Gastroesophageal sphincter (tissue), 4 donors: ENCODE measurements around the gene ABRACL. TPM values are rescaled to one million over a fixed set of nuclear protein-coding genes. Genes with fewer than 3 reads are reported as not detected.

ENCODE experiments used
- ATAC-seq: fragments of 150-250 bp; one replicate; pipeline ENCODE4 v1.9.1; 2016; ENCODE audit warnings: mild to moderate bottlenecking, moderate library complexity
- H3K27ac ChIP-seq, 4 donors: fragments of 200-600 bp; sonication (generic) in 3 of 4; 1 replicate in 3 of 4; 2 replicates in 1 of 4; pipeline ENCODE4 v1.5.1; 2016 to 2019
- H3K27me3 ChIP-seq: fragments of 200-600 bp; sonication (generic); one replicate; pipeline ENCODE4 v1.5.1; 2019
- H3K36me3 ChIP-seq, 2 donors: fragments of 200-600 bp; sonication (generic); one replicate each; pipeline ENCODE4 v1.5.1; 2019; ENCODE audit warnings: control low read depth in 1 of 2
- H3K4me1 ChIP-seq, 3 donors: fragments of 200-600 bp; sonication (generic); 1 replicate in 2 of 3; 2 replicates in 1 of 3; pipeline ENCODE4 v1.5.1; 2016 to 2019; ENCODE audit warnings: control low read depth in 2 of 3
- H3K4me3 ChIP-seq, 2 donors: fragments of 200-600 bp; sonication (generic); one replicate each; pipeline ENCODE4 v1.5.1; 2019; ENCODE audit warnings: mild to moderate bottlenecking in 1 of 2, moderate library complexity in 1 of 2
- H3K9me3 ChIP-seq, 3 donors: fragments of 200-600 bp; sonication (generic); one replicate each; pipeline ENCODE4 v1.5.1; 2017 to 2019; ENCODE audit warnings: control low read depth in 2 of 3
- CTCF ChIP-seq, 4 experiments: fragments of 200-600 bp in 2 of 4; fragments of 450-650 bp in 2 of 4; sonication (generic) in 1 of 4; IDR thresholded peaks; one replicate each; pipeline ENCODE4 v1.5.1; 2017 to 2019; ENCODE audit warnings: antibody characterized with exemption in 4 of 4, mild to moderate bottlenecking in 2 of 4, moderate library complexity in 2 of 4
- EP300 ChIP-seq: sonication (generic); formaldehyde crosslinking; IDR thresholded peaks from one replicate; pipeline ENCODE4 v1.6.1; 2017; ENCODE audit warnings: antibody characterized with exemption, mild to moderate bottlenecking
- POLR2A ChIP-seq, 2 donors: fragments of 450-650 bp; IDR thresholded peaks; one replicate each; pipeline ENCODE4 v1.6.1; 2017; ENCODE audit warnings: antibody characterized with exemption in 2 of 2, mild to moderate bottlenecking in 2 of 2, moderate library complexity in 1 of 2
- POLR2AphosphoS5 ChIP-seq: sonication (generic); formaldehyde crosslinking; IDR thresholded peaks from one replicate; pipeline ENCODE4 v1.6.1; 2017; ENCODE audit warnings: antibody characterized with exemption
- WGBS, 2 donors: methylation state at CpG; one replicate each; pipeline ENCODE4 v1.1.5; 2018; ENCODE audit warnings: low coverage in 1 of 2; 5-methylcytosine and 5-hydroxymethylcytosine counted together
- total RNA-seq, 4 donors: library from RNA; depleted of rRNA; stranded (reverse); fragments of >200 nt; gene quantifications; one replicate each; pipeline ENCODE4 v1.1.0, GENCODE V29; 2016

The ABRACL gene
- total RNA-seq, result 10 to 100 TPM in 1 of 4 donors, 1 to 10 TPM in 2, under 1 TPM in 1; 0.78 to 11.9 (median 8.4) TPM

GRCh38 chr6:139028658-139029469 lies at the start of gene ABRACL:
Gene ABRACL, plus strand, starts transcription at chr6:139028745. Its CDS starts 5,416 bp downstream, at chr6:139034161.
- H3K27me3 ChIP-seq, result no peaks in the 10 kb centered on the region
- WGBS, 2 donors, result 0% methylated on average over 1 of the region's 77 CpGs; no CpG with 5 or more reads in 1 of the 2 donors
- no peaks in the 10 kb centered on the region for H3K9me3 ChIP-seq
- H3K36me3 ChIP-seq, result no peaks in the 10 kb centered on the region
- peak; percentile 61 for ATAC-seq
- TF ChIP-seq POLR2AphosphoS5, result no peak
- no peak for TF ChIP-seq EP300
- peak in 1 of 2 donors; percentile 19 for TF ChIP-seq POLR2A (IDR thresholded peaks at IDR 0.05)
- TF ChIP-seq CTCF (IDR thresholded peaks at IDR 0.05), result peak in 1 of 4 experiments; percentile 5
- peak within 1 kb of the TSS in 3 of 4 donors; percentile 78 to 85 (median 79) for H3K27ac ChIP-seq
- H3K4me1 ChIP-seq, result peaks cover 0 to 21% (median 5%) of the 10 kb centered on the region in 3 donors
- peak within 1 kb of the TSS; percentile 57 to 93 for H3K4me3 ChIP-seq

- Histone ChIP-seq H3K27me3 (no peaks in the 10 kb centered on the region), H3K4me3 (no peak overlapping the region), H3K4me1 (peaks cover 3 to 53% (median 3%) of the 10 kb centered on the region in 3 donors), H3K27ac (no peak overlapping the region), H3K36me3 (no peaks in the 10 kb centered on the region), H3K9me3 (no peaks in the 10 kb centered on the region)
- no peak for ATAC-seq
- 76 to 89% methylated on average over 2 of the region's 2 CpGs for WGBS, 2 donors
- TF ChIP-seq CTCF (IDR thresholded peaks at IDR 0.05) (no peak), POLR2AphosphoS5 (no peak), POLR2A (IDR thresholded peaks at IDR 0.05) (no peak), EP300 (no peak)
Observed at GRCh38 chr6:138979365-138979764, 49.2 kb upstream of the ABRACL start.

- ATAC-seq, result no peak
- H3K36me3 ChIP-seq, result no peaks in the 10 kb centered on the region
- no peak overlapping the region for H3K4me3 ChIP-seq
- 93 to 100% methylated on average over 4 to 5 of the region's 5 CpGs for WGBS, 2 donors
- peaks cover 0 to 54% (median 3%) of the 10 kb centered on the region in 3 donors for H3K4me1 ChIP-seq
- no peaks in the 10 kb centered on the region for H3K27me3 ChIP-seq
- no peak for TF ChIP-seq POLR2AphosphoS5
- no peak for TF ChIP-seq EP300
- no peak for TF ChIP-seq CTCF (IDR thresholded peaks at IDR 0.05)
- no peak for TF ChIP-seq POLR2A (IDR thresholded peaks at IDR 0.05)
- no peaks in the 10 kb centered on the region for H3K9me3 ChIP-seq
- no peak overlapping the region for H3K27ac ChIP-seq
Observed at GRCh38 chr6:138979813-138980668, 48.5 kb upstream of the ABRACL start.

- Histone ChIP-seq H3K36me3 (no peaks in the 10 kb centered on the region), H3K27ac (no peak overlapping the region), H3K27me3 (no peaks in the 10 kb centered on the region), H3K4me3 (no peak overlapping the region), H3K9me3 (no peaks in the 10 kb centered on the region), H3K4me1 (peaks cover 0 to 68% (median 7%) of the 10 kb centered on the region in 3 donors)
- no peak for TF ChIP-seq EP300
- no peak for TF ChIP-seq POLR2A (IDR thresholded peaks at IDR 0.05)
- no peak for TF ChIP-seq POLR2AphosphoS5
- TF ChIP-seq CTCF (IDR thresholded peaks at IDR 0.05), result no peak
- 73 to 83% methylated on average over 2 of the region's 2 CpGs for WGBS, 2 donors
- ATAC-seq, result no peak
Observed at GRCh38 chr6:138981416-138981815, 47.1 kb upstream of the ABRACL start.
